Kidney epithelial cell (primary cell): Measurements from ENCODE around the gene HIRA. TPM values are rescaled to one million over a fixed set of nuclear protein-coding genes. Genes with fewer than 3 reads are reported as not detected.
"Not testable (repeated sequence)": the region's sequence is repeated elsewhere in the genome, so short reads cannot be mapped to it uniquely, and the experiment has no call there.

Experiments used
- DNase-seq: peaks from one replicate; pipeline ENCODE4 v3.0.0-alpha.2; 2010; ENCODE audit warnings: low read depth
- H3K27me3 ChIP-seq: 2 replicates; pipeline ENCODE4 v1.6.0; 2011; ENCODE audit warnings: low read length; ENCODE audit not compliant: control insufficient read depth, insufficient read depth
- H3K36me3 ChIP-seq: 2 replicates; pipeline ENCODE4 v1.5.1; 2011; ENCODE audit warnings: low read length; ENCODE audit not compliant: control insufficient read depth, insufficient read depth
- H3K4me3 ChIP-seq: 2 replicates; pipeline ENCODE4 v1.5.1; 2011; ENCODE audit warnings: low read depth, mild to moderate bottlenecking, control low read depth, low read length
- CTCF ChIP-seq: IDR thresholded peaks from 2 replicates; pipeline ENCODE4 v1.5.1; 2011; ENCODE audit warnings: mild to moderate bottlenecking, moderate library complexity, low read length, control low read depth, inconsistent platforms; ENCODE audit not compliant: insufficient read depth, poor library complexity, severe bottlenecking
- total RNA-seq: library from RNA; depleted of rRNA; stranded (reverse); fragments of >200 nt; gene quantifications from 2 replicates; pipeline ENCODE4 v1.2.3, GENCODE V29; 2015

HIRA gene
- total RNA-seq, 1 donor from 2014 or later: 31.8 TPM

GRCh38 chr22:19447330-19448075 is 16.0 kb upstream of the HIRA start, which contains the start of gene C22orf39:
TSS of gene C22orf39 (minus strand) at chr22:19447711. CDS start at chr22:19447688, 23 bp downstream.
- DNase-seq: peak; percentile 68
- Histone ChIP-seq H3K27me3 (no peaks in the 10 kb centered on the region), H3K36me3 (peaks cover 2% of the 10 kb centered on the region), H3K4me3 (peak within 1 kb of the TSS; percentile 67)
- TF ChIP-seq CTCF: no peak

GRCh38 chr22:19446603-19447329 is 15.2 kb upstream of the HIRA start:
- no peak for DNase-seq
- Histone ChIP-seq H3K27me3 (no peaks in the 10 kb centered on the region), H3K4me3 (peak overlapping the region; percentile 67), H3K36me3 (peaks cover 2% of the 10 kb centered on the region)
- no peak for TF ChIP-seq CTCF

- H3K4me3 ChIP-seq, H3K36me3 ChIP-seq, DNase-seq, H3K27me3 ChIP-seq: not testable (repeated sequence)
Measured at GRCh38 chr22:19445279-19445982, 13.9 kb upstream of the HIRA start.

- no peaks in the 10 kb centered on the region for H3K27me3 ChIP-seq
- H3K4me3 ChIP-seq: no peak overlapping the region
- no peak for TF ChIP-seq CTCF
- no peak for DNase-seq
- peaks cover 2% of the 10 kb centered on the region for H3K36me3 ChIP-seq
Measured at GRCh38 chr22:19443544-19444211, 12.1 kb upstream of the HIRA start.

- Histone ChIP-seq H3K36me3 (peaks cover 2% of the 10 kb centered on the region), H3K27me3 (no peaks in the 10 kb centered on the region), H3K4me3 (no peak overlapping the region)
- no peak for TF ChIP-seq CTCF
- no peak for DNase-seq
Measured at GRCh38 chr22:19442166-19442565, 10.6 kb upstream of the HIRA start.
